ENCODE results near the gene DTX3. TPM values are rescaled to one million over a fixed set of nuclear protein-coding genes. Genes with fewer than 3 reads are reported as not detected.

The DTX3 gene, protein sequence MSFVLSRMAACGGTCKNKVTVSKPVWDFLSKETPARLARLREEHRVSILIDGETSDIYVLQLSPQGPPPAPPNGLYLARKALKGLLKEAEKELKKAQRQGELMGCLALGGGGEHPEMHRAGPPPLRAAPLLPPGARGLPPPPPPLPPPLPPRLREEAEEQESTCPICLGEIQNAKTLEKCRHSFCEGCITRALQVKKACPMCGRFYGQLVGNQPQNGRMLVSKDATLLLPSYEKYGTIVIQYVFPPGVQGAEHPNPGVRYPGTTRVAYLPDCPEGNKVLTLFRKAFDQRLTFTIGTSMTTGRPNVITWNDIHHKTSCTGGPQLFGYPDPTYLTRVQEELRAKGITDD
- total RNA-seq = 0.40 and 2.0 TPM in 2 replicates

DNA sequence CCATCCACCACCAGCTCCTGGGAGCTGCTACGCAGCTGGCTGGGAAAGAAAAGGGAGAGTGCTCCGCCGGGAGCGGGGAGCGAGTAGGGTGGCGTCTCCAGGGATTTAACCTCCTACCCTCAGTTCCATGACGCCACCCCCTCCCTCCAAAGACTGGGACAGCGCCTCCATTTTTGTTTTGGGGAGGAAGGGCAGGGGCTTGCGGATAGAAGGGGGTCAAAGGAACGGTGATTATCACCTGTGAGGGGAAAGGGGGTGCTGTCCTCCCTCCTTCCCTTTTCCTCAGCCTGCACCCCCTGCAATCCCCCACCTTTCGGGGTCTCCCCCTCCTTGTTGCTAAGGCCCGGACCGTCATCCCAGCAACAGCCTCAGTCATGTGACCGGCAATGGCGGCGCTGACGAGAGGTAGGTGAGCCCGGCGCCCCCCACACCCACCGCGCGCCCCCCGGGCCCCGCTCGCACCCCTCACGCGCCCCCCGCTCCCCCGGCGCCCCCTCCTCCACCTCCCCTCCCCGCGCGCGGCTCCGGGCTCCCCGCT, at the start of gene DTX3:
TSS of gene DTX3 (plus strand) at position 371 of the 538 bp plus-strand sequence. CDS start 1,694 bp downstream, outside the sequence.

GRCh38 chr12:57590864-57591781, 13.5 kb upstream of the DTX3 start, which contains the start of gene PIP4K2C:
TSS of gene PIP4K2C (plus strand) at chr12:57591192. CDS start at chr12:57591290, 98 bp downstream.

GRCh38 chr12:57611108-57611826, 6.6 kb downstream of the DTX3 start, which contains the start of gene ARHGEF25:
TSS of gene ARHGEF25 (plus strand) at chr12:57611435. CDS start at chr12:57611895, 460 bp downstream.

DNA sequence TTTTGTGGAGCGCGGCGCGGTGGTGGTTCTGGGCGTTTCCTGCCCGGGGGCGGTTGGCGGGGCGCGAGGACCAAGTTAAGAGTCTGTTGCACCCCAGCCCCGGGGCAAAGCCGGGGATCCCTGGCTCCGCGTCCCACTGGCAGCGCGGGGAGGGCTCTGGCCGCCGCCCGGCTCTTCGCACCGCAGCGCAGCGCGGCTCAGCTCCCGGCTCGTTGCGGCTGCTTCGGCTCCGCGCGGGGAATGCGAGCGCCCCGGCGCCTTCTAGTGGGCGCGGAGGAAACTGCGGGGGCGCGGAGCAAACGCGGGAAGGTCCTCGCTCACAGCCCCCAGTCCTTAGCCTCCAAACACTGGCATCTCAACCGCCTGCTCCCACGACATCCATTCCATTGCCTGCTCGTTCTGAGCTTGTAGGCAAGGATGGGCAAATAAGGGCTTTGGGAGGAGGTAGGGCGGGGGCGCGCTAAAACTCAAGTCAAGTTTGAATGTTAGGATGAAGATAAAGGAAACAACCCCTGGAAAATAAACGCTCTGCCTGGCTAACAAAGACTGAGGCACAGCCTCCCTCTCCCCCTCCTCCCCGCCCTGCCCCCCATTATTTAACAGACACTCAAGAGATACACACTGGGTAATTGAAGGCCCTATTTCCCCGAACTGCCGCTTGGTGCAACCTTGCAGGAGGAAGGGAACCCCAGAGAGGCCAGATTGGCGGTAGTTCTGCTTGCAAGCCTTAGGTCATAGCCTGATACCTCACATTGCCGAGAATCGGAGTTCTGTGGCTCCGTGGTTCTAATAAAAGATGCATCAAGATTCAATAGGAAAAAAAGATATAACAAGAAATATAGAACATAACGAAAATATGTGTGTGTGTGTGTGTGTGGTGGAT, 28.6 kb downstream of the DTX3 start, which contains the start of gene B4GALNT1:
TSS of gene B4GALNT1 (minus strand) at position 244 of the 883 bp plus-strand sequence. CDS start 1,069 bp downstream, outside the sequence.

Other genes with a start within 250 kb of the DTX3 start
- 9.6 TPM in 2 replicates for gene R3HDM2, start 173.8 kb upstream of the DTX3 start, total RNA-seq
- not detected in 2 replicates for gene INHBC, start 170.0 kb upstream of the DTX3 start, total RNA-seq
- gene INHBE, start 149.5 kb upstream of the DTX3 start, total RNA-seq = 0.05 TPM in 1 of 2 replicates, not detected in the other
- gene GLI1, start 145.0 kb upstream of the DTX3 start, total RNA-seq = not detected in 2 replicates
- not detected in 2 replicates for gene ARHGAP9, start 125.0 kb upstream of the DTX3 start, total RNA-seq
- gene MARS1, start 116.8 kb upstream of the DTX3 start, total RNA-seq = 101 and 103 TPM in 2 replicates
- 12.1 and 15.1 TPM in 2 replicates for gene DDIT3, start 84.3 kb upstream of the DTX3 start, total RNA-seq
- gene MBD6, start 82.0 kb upstream of the DTX3 start, total RNA-seq = 5.1 and 10.9 TPM in 2 replicates
- 196 and 201 TPM in 2 replicates for gene DCTN2, start 57.6 kb upstream of the DTX3 start, total RNA-seq
- gene KIF5A, start 54.8 kb upstream of the DTX3 start, total RNA-seq = 0.07 TPM in 1 of 2 replicates, not detected in the other
- 4.7 and 5.6 TPM in 2 replicates for gene PIP4K2C, start 13.6 kb upstream of the DTX3 start, total RNA-seq
- 0.07 and 0.15 TPM in 2 replicates for gene ARHGEF25, start 6.6 kb downstream of the DTX3 start, total RNA-seq
- gene B4GALNT1, start 28.4 kb downstream of the DTX3 start, total RNA-seq = 0.13 TPM in 1 of 2 replicates, not detected in the other
- 185 and 229 TPM in 2 replicates for gene OS9, start 89.3 kb downstream of the DTX3 start, total RNA-seq
- 0.07 and 0.25 TPM in 2 replicates for gene AGAP2, start 133.9 kb downstream of the DTX3 start, total RNA-seq
- gene TSPAN31, start 140.2 kb downstream of the DTX3 start, total RNA-seq = 42.6 and 44.3 TPM in 2 replicates
- 235 and 265 TPM in 2 replicates for gene CDK4, start 147.5 kb downstream of the DTX3 start, total RNA-seq
- 1.3 and 2.8 TPM in 2 replicates for gene MARCHF9, start 150.3 kb downstream of the DTX3 start, total RNA-seq
- 0.53 and 1.6 TPM in 2 replicates for gene CYP27B1, start 162.3 kb downstream of the DTX3 start, total RNA-seq
- 10.6 and 16.2 TPM in 2 replicates for gene METTL1, start 167.3 kb downstream of the DTX3 start, total RNA-seq
- gene EEF1AKMT3, start 167.8 kb downstream of the DTX3 start, total RNA-seq = 5.0 and 5.1 TPM in 2 replicates
- gene TSFM, start 178.0 kb downstream of the DTX3 start, total RNA-seq = 25.4 and 35.1 TPM in 2 replicates
- 0.05 and 0.27 TPM in 2 replicates for gene AVIL, start 213.9 kb downstream of the DTX3 start, total RNA-seq
- gene CTDSP2, start 241.9 kb downstream of the DTX3 start, total RNA-seq = 85.4 and 86.8 TPM in 2 replicates

Measured in mammary microvascular endothelial cell (primary cell).